HG03108 (cell line): ENCODE results near the gene TMED9.
"Not testable (repeated sequence)": the region's sequence is repeated elsewhere in the genome, so short reads cannot be mapped to it uniquely, and the experiment has no call there.

Source experiments
- ATAC-seq: cut with Tn5 transposase; IDR thresholded peaks from one replicate; pipeline ENCODE4 v1.9.1; 2021; ENCODE audit warnings: moderate library complexity; ENCODE audit not compliant: unreplicated experiment

The TMED9 gene

GRCh38 chr5:177605667-177606066 lies 13.7 kb downstream of the TMED9 start:
- no peak for ATAC-seq

DNA sequence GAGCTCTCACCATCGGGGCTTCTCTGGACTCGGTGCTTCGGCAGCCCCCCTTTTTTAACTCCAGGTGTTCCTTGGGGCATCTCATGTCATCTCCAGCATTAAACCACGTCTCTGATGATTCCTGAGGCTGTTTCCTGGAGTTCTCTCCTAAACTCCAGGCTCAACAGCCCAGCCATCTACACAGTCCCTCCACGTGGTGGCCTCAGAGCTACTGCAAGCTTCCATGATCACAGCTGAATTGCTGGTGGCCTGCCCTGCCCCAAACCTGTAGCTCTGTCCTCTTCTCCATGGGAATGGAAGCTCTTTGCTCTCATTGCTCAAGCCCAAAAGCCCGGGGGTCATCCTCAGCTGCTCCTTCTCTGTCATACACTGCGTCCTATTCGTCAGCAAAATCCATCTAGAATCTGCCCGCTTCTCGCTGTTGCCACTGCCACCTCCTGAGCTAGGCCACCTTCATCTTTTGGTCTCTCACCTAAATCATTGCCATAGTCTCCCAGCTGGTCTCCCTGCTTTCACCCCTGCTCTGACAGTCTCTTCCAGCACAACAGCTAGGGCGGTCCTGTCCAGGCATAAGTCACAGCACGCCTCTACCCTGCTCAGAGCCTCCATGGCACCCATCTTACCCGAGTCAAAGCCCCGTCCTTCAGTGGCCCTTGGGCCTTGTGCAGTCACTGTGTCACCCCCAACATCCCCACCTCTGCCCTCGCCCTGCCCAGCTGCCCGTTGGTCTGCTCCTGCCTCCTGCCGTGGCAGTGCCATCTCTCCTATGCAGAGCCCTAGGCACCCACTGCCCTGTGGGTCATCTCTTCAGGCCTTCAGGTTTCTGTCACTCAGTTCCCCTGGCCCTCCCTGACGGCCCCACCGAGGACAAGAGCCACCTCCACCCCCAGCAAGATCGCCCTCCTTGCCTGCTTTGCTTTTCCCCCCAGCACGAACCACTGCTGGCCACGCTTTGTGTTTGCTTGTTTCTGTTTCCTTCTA lies 14.4 kb downstream of the TMED9 start:
- no peak for ATAC-seq

DNA sequence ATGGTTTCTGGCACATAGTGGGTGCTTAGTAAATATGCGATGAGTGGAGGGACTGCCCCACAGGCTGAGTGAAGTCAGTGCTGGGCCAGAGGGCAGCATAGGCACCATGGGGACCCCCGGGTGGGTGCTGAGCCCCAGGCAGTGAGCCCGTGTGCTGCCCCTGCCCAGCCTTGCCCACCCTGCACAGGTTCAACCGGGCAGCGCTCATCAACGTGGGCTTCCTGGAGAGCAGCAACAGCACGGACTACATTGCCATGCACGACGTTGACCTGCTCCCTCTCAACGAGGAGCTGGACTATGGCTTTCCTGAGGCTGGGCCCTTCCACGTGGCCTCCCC lies 15.1 kb downstream of the TMED9 start:
- ATAC-seq: no peak

DNA sequence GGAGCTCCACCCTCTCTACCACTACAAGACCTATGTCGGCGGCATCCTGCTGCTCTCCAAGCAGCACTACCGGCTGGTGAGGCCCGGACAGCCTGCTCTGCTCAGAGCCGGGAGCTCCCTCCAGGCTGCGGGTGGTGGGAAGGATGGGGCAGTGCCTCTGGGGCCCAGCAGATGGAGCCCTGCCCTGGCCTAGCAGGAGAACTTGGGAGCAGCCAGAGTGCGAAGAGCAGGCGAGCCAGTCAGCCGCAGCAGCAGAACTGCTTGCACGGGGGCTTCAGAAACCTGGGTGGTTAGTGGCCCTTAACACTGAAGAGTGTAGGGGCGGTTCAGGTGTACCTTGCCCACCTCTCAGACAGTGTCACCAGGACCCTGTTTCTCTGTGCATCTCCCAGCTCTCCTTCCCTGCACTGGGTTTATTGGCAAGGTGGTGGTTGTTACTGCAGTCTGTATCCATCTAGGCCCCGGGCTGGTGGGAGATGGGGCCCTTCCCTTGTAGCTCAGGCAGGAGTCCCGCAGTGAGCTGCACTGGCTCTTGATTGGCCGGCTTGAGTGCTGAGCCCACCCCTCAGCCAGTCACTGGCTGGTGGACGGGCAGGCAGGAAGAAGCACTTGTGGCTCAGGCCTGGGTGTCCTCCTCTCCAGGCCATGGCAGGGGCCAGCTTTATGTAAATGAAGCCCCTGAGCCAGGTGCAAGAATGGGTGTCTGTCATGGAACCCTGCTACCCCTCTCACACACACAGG lies 15.6 kb downstream of the TMED9 start:
- peak; percentile 47 for ATAC-seq

DNA sequence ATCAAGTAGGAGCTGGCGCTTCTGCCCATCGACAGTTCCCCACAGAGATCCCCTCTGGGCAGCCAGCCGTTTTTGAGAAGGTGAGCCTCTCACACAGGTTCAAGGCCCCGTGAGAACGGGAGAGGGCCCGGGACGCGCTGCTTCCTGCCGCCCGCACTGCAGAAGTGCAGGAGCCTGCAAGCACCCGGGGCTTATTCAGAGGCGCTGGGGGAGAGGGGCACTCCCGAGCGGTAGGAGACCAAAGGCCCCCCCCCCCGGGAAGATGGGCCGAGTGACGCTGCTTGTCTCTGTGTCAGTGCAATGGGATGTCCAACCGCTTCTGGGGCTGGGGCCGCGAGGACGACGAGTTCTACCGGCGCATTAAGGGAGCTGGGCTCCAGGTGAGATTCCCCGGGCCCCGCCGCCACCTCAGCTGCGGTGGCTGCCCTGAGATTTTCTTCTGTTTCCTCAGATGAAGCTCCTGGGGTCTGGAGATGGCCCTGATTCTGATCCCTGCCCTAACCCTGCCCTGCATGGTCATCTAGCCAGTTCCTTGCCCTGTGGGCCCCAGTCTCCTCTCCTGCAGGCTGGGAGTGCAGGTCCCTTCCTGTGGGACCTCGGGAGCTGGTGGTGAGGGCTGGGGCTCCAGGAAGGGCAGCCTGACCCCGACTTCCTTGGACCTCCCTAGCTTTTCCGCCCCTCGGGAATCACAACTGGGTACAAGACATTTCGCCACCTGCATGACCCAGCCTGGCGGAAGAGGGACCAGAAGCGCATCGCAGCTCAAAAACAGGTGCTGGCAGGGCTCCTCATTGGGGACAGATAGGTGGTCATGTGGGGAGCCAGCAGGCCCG lies 16.5 kb downstream of the TMED9 start:
- ATAC-seq: no peak

DNA sequence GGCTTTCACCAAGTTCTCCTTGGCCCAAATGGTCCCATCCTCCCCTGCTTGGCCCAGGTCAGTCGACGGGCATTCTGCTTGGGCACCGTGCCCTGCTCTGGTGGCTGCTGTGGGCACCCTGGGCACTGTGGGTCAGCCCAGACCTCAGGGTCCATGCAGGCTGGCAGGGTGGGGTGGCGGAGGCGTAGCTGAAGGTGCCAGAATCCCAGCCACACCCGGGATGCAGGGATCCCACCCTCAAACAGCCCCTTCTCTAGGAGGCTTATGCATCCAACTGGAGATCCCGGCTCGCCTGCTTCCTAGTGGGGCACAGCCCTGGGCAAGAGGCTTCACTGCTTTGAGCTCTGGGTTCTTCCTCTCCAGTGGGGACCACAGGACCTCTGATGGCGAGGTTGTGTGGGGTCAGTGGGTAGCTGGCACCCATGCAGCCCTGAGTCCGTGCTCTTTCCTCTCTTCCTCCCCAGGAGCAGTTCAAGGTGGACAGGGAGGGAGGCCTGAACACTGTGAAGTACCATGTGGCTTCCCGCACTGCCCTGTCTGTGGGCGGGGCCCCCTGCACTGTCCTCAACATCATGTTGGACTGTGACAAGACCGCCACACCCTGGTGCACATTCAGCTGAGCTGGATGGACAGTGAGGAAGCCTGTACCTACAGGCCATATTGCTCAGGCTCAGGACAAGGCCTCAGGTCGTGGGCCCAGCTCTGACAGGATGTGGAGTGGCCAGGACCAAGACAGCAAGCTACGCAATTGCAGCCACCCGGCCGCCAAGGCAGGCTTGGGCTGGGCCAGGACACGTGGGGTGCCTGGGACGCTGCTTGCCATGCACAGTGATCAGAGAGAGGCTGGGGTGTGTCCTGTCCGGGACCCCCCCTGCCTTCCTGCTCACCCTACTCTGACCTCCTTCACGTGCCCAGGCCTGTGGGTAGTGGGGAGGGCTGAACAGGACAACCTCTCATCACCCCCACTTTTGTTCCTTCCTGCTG lies 17.4 kb downstream of the TMED9 start:
- no peak for ATAC-seq

GRCh38 chr5:177610131-177610769 lies 18.2 kb downstream of the TMED9 start:
- no peak for ATAC-seq

DNA sequence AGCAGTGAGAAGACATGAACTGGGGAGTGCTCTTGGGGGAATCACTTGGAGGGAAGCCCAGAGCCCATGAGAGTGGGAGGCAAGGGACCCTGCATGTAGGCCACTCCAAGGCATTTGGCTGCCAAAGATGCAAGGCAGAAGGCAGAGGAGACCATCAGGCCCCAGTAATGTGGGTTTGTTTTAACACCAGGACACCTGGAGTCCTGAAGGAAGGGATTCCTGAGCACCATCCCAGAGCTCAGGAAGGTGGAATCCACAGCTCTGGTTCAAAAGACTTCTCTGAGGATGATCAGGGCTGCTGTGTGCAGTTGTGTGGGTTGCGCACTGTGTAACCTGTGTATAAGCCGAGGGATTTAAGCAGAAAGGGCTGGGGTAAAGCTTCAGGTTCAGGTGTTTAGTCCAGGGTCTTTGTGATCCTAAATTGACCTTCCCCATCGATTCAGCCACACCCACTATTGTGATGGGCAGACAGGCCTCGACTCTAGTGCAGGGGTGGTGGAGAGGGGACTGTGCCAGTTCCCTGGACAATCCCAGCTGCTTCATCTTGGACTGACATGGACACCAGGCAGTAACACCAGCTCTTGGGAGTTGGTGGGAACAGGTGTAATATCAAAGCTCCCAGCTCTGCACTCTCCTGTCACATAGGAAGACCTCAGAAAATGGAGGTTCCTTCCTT lies 18.9 kb downstream of the TMED9 start:
- no peak for ATAC-seq

- no peak for ATAC-seq
Observed at GRCh38 chr5:177611446-177612214, 19.6 kb downstream of the TMED9 start.

GRCh38 chr5:177612215-177612673 lies 20.2 kb downstream of the TMED9 start:
- no peak for ATAC-seq

- ATAC-seq: no peak
Observed at GRCh38 chr5:177620560-177620959, 28.6 kb downstream of the TMED9 start.

DNA sequence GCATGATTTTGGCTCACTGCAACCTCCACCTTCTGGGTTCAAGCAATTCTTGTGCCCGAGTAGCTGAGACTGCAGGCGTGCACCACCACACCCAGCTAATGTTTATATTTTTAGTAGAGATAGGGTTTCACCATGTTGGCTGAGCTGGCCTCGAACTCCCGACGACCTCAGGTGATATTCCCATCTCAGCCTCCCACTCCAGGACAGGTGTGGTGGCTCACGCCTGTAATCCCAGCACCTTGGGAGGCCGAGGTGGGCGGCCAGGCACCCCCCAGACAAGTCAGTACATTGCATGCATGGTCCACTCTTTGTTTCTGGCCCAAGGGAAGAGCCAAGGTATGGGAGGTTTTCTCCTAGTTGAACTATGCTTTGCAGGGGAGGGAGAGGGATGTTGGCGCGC lies 32.2 kb downstream of the TMED9 start:
- not testable (repeated sequence) for ATAC-seq

- ATAC-seq: not testable (repeated sequence)
Observed at GRCh38 chr5:177630186-177630585, 38.2 kb downstream of the TMED9 start.

GRCh38 chr5:177634912-177635311 lies 42.9 kb downstream of the TMED9 start:
- ATAC-seq: not testable (repeated sequence)

DNA sequence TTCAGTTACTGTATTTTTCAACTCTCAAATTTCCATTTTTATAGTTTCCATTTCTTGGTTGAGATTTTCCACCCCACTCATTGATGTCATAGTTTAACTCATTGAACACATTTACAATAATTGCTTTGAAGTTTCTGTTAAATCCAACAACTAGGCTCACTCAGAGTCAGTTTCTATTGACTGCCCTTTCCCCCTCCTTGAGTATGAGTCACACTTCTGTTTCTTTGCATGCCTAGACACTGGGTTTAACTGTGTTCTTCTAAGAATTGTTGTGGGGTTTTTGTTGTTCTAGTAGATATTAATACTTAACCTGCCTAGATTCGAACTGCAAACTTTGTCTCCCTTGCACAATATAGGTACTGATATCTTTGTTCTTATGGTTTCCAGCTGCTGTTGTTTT lies 53.5 kb downstream of the TMED9 start:
- ATAC-seq: not testable (repeated sequence)
